Measurements from ENCODE around the gene HOXC13. TPM values are rescaled to one million over a fixed set of nuclear protein-coding genes. Genes with fewer than 3 reads are reported as not detected.

HOXC13 gene
- polyA plus RNA-seq, 1 donor (not counting 4 experiments of a cell fraction or from before 2014, with no cell fraction given): 4.8 TPM

GRCh38 chr12:53942467-53942997, 3.9 kb downstream of the HOXC13 start:
- H3K27ac ChIP-seq (ENCODE audit: control insufficient read depth, insufficient read depth, low read length): no peak overlapping the region
- H3K4me1 ChIP-seq (ENCODE audit: control insufficient read depth, extremely low read depth, insufficient read depth, low read length): peaks cover 18% of the 10 kb centered on the region
- H3K9me3 ChIP-seq (ENCODE audit: control insufficient read depth, low read depth, low read length): no peaks in the 10 kb centered on the region
- H4K20me1 ChIP-seq (ENCODE audit: control insufficient read depth, extremely low read depth, insufficient read depth, low read length): no peaks in the 10 kb centered on the region
- H3K9ac ChIP-seq (ENCODE audit: control insufficient read depth, extremely low read depth, insufficient read depth, low read length): no peak overlapping the region
- no peak for DNase-seq (ENCODE audit: low read depth, low spot score)
- H3K4me3 ChIP-seq (ENCODE audit: control insufficient read depth in 2 of 3, extremely low read depth in 1 of 3, insufficient read depth in 2 of 3, low read depth in 1 of 3, low read length in 3 of 3): no peak overlapping the region
- dilution Hi-C loops (cut with MboI; ENCODE audit: extremely low pct_ligation_motif_present, low sequenced_read_pairs): loop anchor here (25.0 kb wide), 1 partner anchor 180 kb away; the partner anchor contains the start of gene CISTR
- peaks cover 5% of the 10 kb centered on the region for H3K9me1 ChIP-seq (ENCODE audit: control insufficient read depth, extremely low read depth, insufficient read depth, low read length)
- no peak overlapping the region for H2AFZ ChIP-seq (ENCODE audit: control insufficient read depth, low read length)
- no peak for TF ChIP-seq CTCF (optimal IDR thresholded peaks at IDR 0.05 in 1 of 3, IDR thresholded peaks at IDR 0.05 in 1 of 3, conservative IDR thresholded peaks at IDR 0.05 in 1 of 3; ENCODE audit: extremely low read depth in 1 of 3, insufficient read depth in 2 of 3, low read length in 3 of 3)
- TF ChIP-seq EZH2 (IDR thresholded peaks at IDR 0.05; ENCODE audit: low read length): no peak
- H3K79me2 ChIP-seq (ENCODE audit: control insufficient read depth, insufficient read depth, low read length): peaks cover 20% of the 10 kb centered on the region
- no peak overlapping the region for H3K4me2 ChIP-seq (ENCODE audit: control insufficient read depth, extremely low read depth, insufficient read depth, low read depth, low read length)
- H3K36me3 ChIP-seq (ENCODE audit: control insufficient read depth in 2 of 2, extremely low read depth in 1 of 2, insufficient read depth in 2 of 2, low read length in 2 of 2): peaks cover 6 to 11% of the 10 kb centered on the region in 2 experiments
- peaks cover 2% of the 10 kb centered on the region for H3K27me3 ChIP-seq (ENCODE audit: control insufficient read depth, extremely low read depth, insufficient read depth, low read length)
- FAIRE-seq: peak; percentile 13

GRCh38 chr12:53944209-53944608, 5.6 kb downstream of the HOXC13 start:
- TF ChIP-seq CTCF (optimal IDR thresholded peaks at IDR 0.05 in 1 of 3, IDR thresholded peaks at IDR 0.05 in 1 of 3, conservative IDR thresholded peaks at IDR 0.05 in 1 of 3; ENCODE audit: extremely low read depth in 1 of 3, insufficient read depth in 2 of 3, low read length in 3 of 3) (no peak), EZH2 (IDR thresholded peaks at IDR 0.05; ENCODE audit: low read length) (no peak)
- no peak overlapping the region for H3K9ac ChIP-seq (ENCODE audit: control insufficient read depth, extremely low read depth, insufficient read depth, low read length)
- no peak overlapping the region for H3K4me3 ChIP-seq (ENCODE audit: control insufficient read depth in 2 of 3, extremely low read depth in 1 of 3, insufficient read depth in 2 of 3, low read depth in 1 of 3, low read length in 3 of 3)
- H3K36me3 ChIP-seq (ENCODE audit: control insufficient read depth in 2 of 2, extremely low read depth in 1 of 2, insufficient read depth in 2 of 2, low read length in 2 of 2): peaks cover 6 to 11% of the 10 kb centered on the region in 2 experiments
- H2AFZ ChIP-seq (ENCODE audit: control insufficient read depth, low read length): no peak overlapping the region
- FAIRE-seq: no peak
- H4K20me1 ChIP-seq (ENCODE audit: control insufficient read depth, extremely low read depth, insufficient read depth, low read length): no peaks in the 10 kb centered on the region
- DNase-seq (ENCODE audit: low read depth, low spot score): no peak
- dilution Hi-C loops (cut with MboI; ENCODE audit: extremely low pct_ligation_motif_present, low sequenced_read_pairs): loop anchor here (25.0 kb wide), 1 partner anchor 182 kb away; the partner anchor contains the start of gene CISTR
- peaks cover 18% of the 10 kb centered on the region for H3K4me1 ChIP-seq (ENCODE audit: control insufficient read depth, extremely low read depth, insufficient read depth, low read length)
- no peaks in the 10 kb centered on the region for H3K9me3 ChIP-seq (ENCODE audit: control insufficient read depth, low read depth, low read length)
- H3K27me3 ChIP-seq (ENCODE audit: control insufficient read depth, extremely low read depth, insufficient read depth, low read length): no peaks in the 10 kb centered on the region
- peaks cover 5% of the 10 kb centered on the region for H3K9me1 ChIP-seq (ENCODE audit: control insufficient read depth, extremely low read depth, insufficient read depth, low read length)
- H3K79me2 ChIP-seq (ENCODE audit: control insufficient read depth, insufficient read depth, low read length): peaks cover 19% of the 10 kb centered on the region
- no peak overlapping the region for H3K4me2 ChIP-seq (ENCODE audit: control insufficient read depth, extremely low read depth, insufficient read depth, low read depth, low read length)
- no peak overlapping the region for H3K27ac ChIP-seq (ENCODE audit: control insufficient read depth, insufficient read depth, low read length)

Measured in keratinocyte (primary cell).